Endothelial cell of hepatic sinusoid (primary cell): ENCODE measurements around the gene STARD5.

ENCODE experiments used
- in situ Hi-C: cut with HindIII; loops from 2 replicates; pipeline ENCODE4 v1.10.0; 2017; ENCODE audit warnings: low sequenced_read_pairs

Gene STARD5

GRCh38 chr15:81264072-81264857 is 59.7 kb downstream of the STARD5 start:
- in situ Hi-C loops = loop anchor here (5.0 kb wide), 1 partner anchor 87 kb away; no protein-coding TSS in a partner anchor

DNA sequence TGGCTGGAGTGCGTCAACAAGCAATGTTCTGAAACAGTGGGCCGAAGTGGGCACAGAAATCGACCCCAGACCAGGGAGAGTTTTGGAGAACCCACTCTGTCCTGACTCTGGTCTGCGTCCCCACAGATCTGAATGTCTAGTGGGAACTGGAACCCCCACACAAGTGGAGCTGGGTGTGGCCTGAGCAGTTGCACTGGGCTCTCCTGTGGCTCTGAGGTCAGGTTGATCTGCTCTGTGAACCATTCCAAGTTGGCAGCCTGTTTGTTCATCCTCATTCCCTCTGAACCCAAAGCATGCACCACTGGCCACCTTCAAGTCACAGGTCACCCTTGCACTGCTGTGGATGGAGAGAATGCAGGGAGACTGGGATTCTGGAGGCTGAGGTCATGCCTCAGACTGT is 60.5 kb downstream of the STARD5 start:
- in situ Hi-C loops = loop anchor here (5.0 kb wide), 1 partner anchor 86 kb away; no protein-coding TSS in a partner anchor

GRCh38 chr15:81261172-81261811 is 62.6 kb downstream of the STARD5 start:
- in situ Hi-C loops = loop anchor here (5.0 kb wide), 1 partner anchor 84 kb away; no protein-coding TSS in a partner anchor

DNA sequence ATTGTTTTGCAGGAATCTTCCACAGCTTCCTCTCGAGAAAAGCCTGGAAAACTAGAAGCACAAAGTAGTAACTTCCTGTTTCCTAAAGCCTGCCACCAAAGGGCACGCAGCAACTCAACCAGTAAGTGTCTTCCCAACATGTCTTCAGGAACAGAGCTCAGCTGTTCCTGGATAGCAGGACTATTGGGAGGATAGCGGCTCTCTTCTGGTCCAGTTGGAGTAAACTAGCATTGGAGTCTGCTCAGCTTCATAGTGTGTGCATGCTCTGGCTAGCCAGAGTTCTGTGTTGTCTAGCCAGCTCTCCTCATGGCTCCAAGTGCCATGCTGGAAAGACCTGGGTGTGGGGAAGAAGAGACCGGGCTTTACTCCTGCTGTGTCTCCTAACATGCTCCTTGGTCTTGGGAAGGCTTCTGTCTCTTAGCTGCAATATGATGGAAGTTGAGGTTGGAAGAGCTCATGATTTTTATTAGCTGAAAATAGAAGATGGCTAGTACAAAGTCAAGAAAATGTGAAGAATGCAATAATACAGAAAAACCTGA is 64.1 kb downstream of the STARD5 start:
- in situ Hi-C loops = loop anchor here (5.0 kb wide), 1 partner anchor 83 kb away; no protein-coding TSS in a partner anchor
